NCI-H524 treated with DMSO at 0.1 percent for 48 hours (cell line): ENCODE results near the gene TESMIN.

Experiments used
- DNase-seq: peaks from one replicate; lab custom pipeline; 2025; lab: John Stamatoyannopoulos, UW

Gene TESMIN

DNA sequence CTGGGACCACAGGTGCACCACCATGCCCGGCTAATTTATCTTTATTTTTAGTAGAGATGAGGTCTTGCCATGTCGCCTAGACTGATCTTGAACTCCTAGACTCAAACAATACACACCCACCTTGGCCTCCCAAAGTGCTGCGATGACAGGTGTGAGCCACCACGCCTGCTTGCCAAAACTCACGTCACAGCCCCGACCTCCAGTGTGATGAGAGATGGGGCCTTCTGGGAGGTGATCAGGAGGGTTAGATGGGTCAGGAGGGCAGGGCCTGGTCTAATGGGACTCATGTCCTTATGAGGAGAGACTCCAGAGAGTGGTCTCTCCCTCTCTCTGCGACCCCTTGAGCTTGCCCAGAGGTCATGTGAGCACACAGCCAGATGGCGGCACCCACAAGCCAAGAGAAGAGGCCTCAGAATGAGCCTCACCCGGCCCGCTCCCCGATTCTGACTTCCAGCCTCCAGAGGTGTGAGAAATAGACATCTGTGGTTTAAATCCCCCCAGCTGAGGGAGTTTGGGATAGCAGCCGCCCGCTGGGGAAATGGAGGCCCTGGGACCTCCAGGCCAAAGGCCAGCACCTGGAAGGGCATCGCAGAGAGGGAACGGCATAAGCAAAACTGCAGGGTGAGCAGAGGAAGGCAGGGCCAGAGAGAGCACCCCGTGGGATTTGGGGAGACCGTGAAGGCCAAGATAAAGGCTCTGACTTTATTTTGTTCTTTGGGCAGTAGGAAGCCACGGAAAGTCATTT is 91.1 kb downstream of the TESMIN start:
- no peak for DNase-seq

DNA sequence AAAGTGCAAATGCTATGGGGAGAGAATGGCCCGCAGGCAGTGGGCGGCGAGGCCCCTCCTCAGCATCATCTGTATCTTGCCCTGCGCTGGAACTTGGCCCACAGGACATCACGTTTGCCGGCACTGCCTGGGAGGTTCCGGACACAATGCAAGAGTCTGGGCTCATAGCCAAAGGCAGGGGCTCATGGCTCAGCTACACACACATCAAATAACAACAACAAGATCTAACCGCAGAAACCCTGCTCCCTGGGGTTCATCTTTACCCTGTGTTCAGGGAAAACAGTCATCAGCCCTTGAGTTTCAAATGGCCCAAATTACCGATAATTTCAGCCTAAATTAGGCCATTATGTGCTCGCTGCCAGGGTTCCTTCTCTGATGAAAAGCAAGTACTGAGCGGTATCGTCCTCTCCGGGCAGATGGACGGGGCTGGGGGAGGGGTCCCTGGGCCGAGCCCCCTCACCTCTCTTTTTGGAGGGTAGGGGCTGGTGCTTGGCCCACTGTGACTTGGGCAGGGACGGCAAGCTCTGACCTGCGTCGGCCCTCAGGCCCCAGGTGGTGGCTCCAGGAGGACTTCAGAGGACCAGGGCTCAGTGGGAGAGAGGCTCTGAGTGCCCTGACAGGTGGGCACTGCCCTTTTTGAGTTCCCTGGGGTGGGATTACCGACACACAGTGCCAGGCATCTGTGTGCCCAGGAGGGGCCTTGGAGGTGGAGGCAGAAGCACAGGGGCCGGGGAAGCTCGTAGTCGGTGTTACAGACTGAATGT is 92.0 kb downstream of the TESMIN start:
- no peak for DNase-seq

DNA sequence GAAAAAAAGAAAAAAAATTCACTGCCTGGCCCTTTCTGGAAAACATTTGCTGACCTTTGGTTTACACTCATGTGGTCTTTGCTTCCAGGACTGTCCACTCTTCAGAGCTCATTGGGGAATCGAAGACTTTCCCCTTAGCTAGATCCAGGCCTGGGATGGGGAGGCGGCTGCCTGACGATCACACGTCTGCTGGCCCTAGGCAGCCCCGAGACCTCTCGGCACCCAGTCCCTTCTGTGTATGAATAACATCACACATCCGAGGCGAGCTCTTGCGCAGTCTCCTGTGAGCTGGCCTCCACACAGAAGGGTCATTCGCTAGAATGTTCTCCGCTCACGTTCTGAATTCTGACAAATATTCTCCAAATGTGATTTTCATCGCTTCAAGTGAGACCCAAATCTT is 92.7 kb downstream of the TESMIN start:
- no peak for DNase-seq

DNA sequence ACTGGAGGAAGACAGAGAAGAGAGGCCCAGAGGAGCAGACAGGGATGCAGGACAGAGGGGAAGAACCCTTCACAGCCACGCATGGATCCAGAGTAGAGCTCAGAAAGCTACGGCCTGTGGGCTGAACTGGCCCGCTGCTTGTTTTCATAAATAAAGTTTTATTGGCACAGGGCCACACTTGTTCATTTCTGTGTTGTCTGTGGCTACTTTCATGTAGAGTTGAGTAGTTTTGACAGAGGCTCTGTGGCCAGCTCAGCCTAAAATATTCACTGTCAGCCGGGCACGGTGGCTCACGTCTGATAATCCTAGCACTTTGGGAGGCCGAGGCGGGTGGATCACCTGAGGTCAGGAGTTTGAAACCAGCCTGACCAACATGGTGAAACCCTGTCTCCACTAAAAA is 93.2 kb downstream of the TESMIN start:
- no peak for DNase-seq
